ENCODE results near the gene ZC3H18.

The ZC3H18 gene

GRCh38 chr16:88681084-88681680 lies 111.0 kb downstream of the ZC3H18 start:
- ATAC-seq = no peak
- TF ChIP-seq POU6F1 (CRISPR knock-in tag; IDR thresholded peaks at IDR 0.05; ENCODE audit: borderline replicate concordance, low read depth) (no peak), CSDC2 (CRISPR knock-in tag; IDR thresholded peaks at IDR 0.05) (no peak), SNAI2 (CRISPR knock-in tag; IDR thresholded peaks at IDR 0.05) (no peak), ZNF565 (CRISPR knock-in tag; conservative IDR thresholded peaks at IDR 0.05; ENCODE audit: low read depth) (no peak)

Measured in SK-N-SH treated with all-trans-retinoic acid at 6 μM for 48 hours (cell line).